Astrocyte (in vitro differentiated cells and primary cell): ENCODE measurements around the gene CHD9NB.

Source experiments
- CTCF ChIP-seq: IDR thresholded peaks from 2 replicates; pipeline ENCODE4 v1.5.1; 2011; ENCODE audit warnings: low read depth, mild to moderate bottlenecking, inconsistent platforms, low read length, moderate library complexity; ENCODE audit not compliant: insufficient read depth
- EZH2 ChIP-seq: IDR thresholded peaks from 2 replicates; pipeline ENCODE4 v1.6.1; 2012; ENCODE audit warnings: mild to moderate bottlenecking, low read length, inconsistent platforms; ENCODE audit not compliant: insufficient read depth

- TF ChIP-seq EZH2: no peak
- no peak for TF ChIP-seq CTCF
These were observed 25.6 kb upstream of the CHD9NB start for GRCh38 chr16:53078247-53078646.
